Measurements from ENCODE around the gene ZNF592.
"Not testable (repeated sequence)": the region's sequence is repeated elsewhere in the genome, so short reads cannot be mapped to it uniquely, and the experiment has no call there.

The ZNF592 gene

DNA sequence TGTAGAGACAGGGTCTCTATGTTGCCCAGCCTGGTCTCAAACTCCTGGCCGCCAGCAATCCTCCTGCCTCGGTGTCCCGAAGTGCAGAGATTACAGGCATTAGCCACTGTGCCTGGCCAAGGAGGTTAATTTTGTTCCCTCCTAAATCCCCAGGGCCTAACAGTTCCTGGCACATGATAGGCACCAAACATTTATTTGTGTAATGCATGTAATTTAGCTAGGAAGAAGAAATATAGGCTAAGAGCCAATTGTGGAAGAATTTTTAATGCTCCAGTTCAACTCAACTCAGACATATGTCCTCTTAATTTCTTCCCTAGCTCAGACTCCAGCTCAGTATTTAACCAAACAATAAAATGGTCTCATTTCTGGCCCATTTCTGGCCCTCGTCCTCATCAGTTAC lies 7.7 kb upstream of the ZNF592 start:
- Histone ChIP-seq H3K9me3 (no peaks in the 10 kb centered on the region), H3K4me3 (ENCODE audit: low read depth, low read length) (no peak overlapping the region), H3K4me1 (no peaks in the 10 kb centered on the region), H3K36me3 (no peaks in the 10 kb centered on the region), H3K27me3 (no peaks in the 10 kb centered on the region)
- no peak for DNase-seq
- TF ChIP-seq, protein P1, sequence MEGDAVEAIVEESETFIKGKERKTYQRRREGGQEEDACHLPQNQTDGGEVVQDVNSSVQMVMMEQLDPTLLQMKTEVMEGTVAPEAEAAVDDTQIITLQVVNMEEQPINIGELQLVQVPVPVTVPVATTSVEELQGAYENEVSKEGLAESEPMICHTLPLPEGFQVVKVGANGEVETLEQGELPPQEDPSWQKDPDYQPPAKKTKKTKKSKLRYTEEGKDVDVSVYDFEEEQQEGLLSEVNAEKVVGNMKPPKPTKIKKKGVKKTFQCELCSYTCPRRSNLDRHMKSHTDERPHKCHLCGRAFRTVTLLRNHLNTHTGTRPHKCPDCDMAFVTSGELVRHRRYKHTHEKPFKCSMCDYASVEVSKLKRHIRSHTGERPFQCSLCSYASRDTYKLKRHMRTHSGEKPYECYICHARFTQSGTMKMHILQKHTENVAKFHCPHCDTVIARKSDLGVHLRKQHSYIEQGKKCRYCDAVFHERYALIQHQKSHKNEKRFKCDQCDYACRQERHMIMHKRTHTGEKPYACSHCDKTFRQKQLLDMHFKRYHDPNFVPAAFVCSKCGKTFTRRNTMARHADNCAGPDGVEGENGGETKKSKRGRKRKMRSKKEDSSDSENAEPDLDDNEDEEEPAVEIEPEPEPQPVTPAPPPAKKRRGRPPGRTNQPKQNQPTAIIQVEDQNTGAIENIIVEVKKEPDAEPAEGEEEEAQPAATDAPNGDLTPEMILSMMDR (IDR thresholded peaks at IDR 0.05; ENCODE audit: low read depth, low read length) = no peak

DNA sequence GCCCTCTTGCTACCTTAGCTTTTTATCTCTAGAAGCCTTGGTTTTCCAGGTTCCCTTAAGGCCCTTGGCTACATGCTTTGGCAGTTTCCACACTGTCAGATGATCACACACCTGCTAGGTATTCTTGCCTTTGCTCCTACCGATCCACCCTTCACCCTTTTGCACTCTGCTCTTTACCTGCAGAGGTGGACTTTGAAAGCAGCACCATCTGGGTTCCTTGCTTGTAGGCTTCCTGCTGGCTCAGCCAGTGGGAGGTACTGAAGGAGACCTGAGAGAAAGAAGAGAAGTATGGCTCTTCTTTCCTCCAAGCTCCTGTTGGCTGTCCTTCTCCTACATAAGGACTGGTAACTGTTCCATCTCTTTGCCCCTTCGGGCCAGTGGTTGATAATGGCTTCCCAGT lies 7.3 kb upstream of the ZNF592 start:
- Histone ChIP-seq H3K4me1 (no peaks in the 10 kb centered on the region), H3K27me3 (no peaks in the 10 kb centered on the region), H3K4me3 (ENCODE audit: low read depth, low read length) (no peak overlapping the region), H3K9me3 (no peaks in the 10 kb centered on the region), H3K36me3 (no peaks in the 10 kb centered on the region)
- DNase-seq = no peak
- TF ChIP-seq, protein P1 (IDR thresholded peaks at IDR 0.05; ENCODE audit: low read depth, low read length) = no peak

GRCh38 chr15:84747416-84748273 lies 747 bp upstream of the ZNF592 start:
- Histone ChIP-seq H3K4me3 (ENCODE audit: low read depth, low read length) (peak overlapping the region; percentile 62), H3K9me3 (no peaks in the 10 kb centered on the region; the same call in 1 of the 2 replicates), H3K27me3 (no peaks in the 10 kb centered on the region), H3K4me1 (no peaks in the 10 kb centered on the region), H3K36me3 (0 out of 2 replicates have a peak, but pooled peaks cover 2% of the 10 kb centered on the region)
- peak; percentile 83 for DNase-seq
- TF ChIP-seq, protein P1 (IDR thresholded peaks at IDR 0.05; ENCODE audit: low read depth, low read length) = no peak

DNA sequence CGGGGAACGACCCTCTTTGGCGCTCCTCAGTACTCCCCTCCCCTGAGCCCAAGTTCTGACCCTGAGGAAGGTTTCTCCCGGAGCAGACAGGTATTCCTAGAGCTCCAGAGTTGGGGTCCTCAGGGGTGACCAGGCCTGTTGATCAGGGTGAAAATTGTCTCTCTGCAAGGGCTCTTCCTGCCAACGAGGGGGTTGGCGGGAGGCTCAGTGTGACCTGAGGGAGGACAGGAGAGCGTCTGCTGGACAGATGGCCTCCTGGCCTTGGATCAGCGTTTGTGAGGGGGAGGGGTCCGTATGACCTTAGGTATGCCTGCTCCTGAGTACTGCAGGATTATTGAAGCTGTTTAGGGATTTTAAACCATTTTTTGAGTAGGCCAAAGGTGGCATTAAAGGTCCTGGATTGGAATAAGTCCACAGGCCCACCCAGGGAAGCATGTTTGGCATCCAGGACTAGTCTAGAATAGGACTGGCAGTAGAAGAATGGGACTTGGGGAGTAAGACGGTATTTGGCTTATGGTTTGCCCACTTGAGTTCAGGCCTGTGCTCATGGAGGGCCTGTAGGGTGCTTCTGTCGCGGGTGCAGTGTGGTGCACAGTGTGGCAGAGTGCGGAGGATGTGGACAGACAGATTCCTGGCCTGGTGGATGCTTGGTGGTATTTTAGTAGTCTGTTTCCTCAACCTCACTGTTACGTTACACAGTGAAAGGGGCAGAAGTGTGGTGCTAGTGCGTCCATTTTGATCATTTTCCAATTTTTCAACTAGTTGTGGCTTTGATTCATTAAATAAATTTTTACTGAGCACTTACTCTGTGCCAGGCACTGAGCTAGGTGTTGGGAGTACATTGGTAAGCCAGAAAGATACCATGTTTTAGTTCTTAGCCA lies 959 bp downstream of the ZNF592 start:
- no peaks in the 10 kb centered on the region for H3K27me3 ChIP-seq
- TF ChIP-seq, protein P1 (IDR thresholded peaks at IDR 0.05; ENCODE audit: low read depth, low read length) = no peak
- no peaks in the 10 kb centered on the region for H3K4me1 ChIP-seq
- no peaks in the 10 kb centered on the region; the same call in 1 of the 2 replicates for H3K9me3 ChIP-seq
- H3K4me3 ChIP-seq (ENCODE audit: low read depth, low read length) = peak overlapping the region; percentile 85
- 0 out of 2 replicates have a peak, but pooled peaks cover 7% of the 10 kb centered on the region for H3K36me3 ChIP-seq
- DNase-seq = peak; percentile 22

DNA sequence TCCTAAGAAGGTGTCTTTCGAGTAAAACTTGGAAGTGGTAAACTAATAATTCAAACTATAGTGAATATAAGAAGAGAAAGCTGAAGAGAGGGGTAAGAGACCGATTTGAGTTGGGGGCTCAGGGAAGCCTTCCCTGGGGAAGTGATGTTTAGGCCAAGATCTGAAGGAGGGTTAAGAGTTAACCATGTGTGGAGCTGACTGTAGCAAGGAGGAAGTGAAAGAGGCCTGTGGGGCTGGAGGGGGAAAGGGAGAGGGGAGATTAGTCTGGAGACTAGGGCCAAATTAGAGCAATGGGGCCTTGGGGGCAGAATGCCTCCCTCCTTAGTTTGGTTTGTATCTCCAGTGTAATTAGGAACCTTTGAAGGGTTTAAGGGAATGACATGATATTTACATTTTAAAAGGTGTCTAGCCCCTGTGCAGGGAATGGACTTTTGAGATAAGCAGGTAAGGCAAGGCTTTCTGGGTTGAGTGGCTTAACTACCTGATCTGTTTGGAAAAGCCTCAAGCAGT lies 2.2 kb downstream of the ZNF592 start:
- Histone ChIP-seq H3K4me1 (no peaks in the 10 kb centered on the region), H3K36me3 (0 out of 2 replicates have a peak, but pooled peaks cover 7% of the 10 kb centered on the region), H3K4me3 (ENCODE audit: low read depth, low read length) (no peak overlapping the region), H3K27me3 (no peaks in the 10 kb centered on the region), H3K9me3 (no peaks in the 10 kb centered on the region; the same call in 1 of the 2 replicates)
- TF ChIP-seq, protein P1 (IDR thresholded peaks at IDR 0.05; ENCODE audit: low read depth, low read length) = no peak
- no peak for DNase-seq

DNA sequence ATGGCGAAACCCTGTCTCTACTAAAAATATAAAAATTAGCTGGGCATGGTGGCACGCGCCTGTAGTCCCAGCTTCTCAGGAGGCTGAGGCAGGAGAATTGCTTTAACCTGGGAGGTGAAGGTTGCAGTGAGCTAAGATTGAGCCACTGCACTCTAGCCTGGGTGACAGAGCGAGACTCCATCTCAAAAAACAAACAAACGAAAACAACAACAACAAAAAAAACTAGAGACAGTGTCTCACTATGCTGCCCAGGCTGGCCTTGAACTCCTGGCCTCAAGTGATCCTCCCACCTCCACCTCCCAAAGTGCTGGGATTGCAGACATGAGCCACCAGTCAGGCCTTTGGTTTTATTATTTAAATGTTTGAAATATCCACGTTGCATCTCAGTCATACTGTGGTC lies 3.3 kb downstream of the ZNF592 start:
- H3K4me1 ChIP-seq, H3K36me3 ChIP-seq: not testable (repeated sequence)

More for the DNA sequence above, 3.3 kb downstream of the ZNF592 start:
- not testable (repeated sequence) for H3K27me3 ChIP-seq; DNase-seq; H3K4me3 ChIP-seq (ENCODE audit: low read depth, low read length); H3K9me3 ChIP-seq
